T-helper 2 cell treated with Interferon-gamma antibody and Interleukin-4, amounts not matched to agents 5 μg/mL and 100 μg/mL, for 36 hours (primary cell): Measurements from ENCODE around the gene PTPA.

Experiments
- DNase-seq: peaks from one replicate; pipeline ENCODE4 v3.0.0; 2021; ENCODE audit warnings: low spot score
- H3K27ac Mint-ChIP-seq: one replicate; pipeline ENCODE4 v1.8.0; 2021; ENCODE audit warnings: mild to moderate bottlenecking, mixed read lengths
- H3K27me3 Mint-ChIP-seq: one replicate; pipeline ENCODE4 v1.8.0; 2021; ENCODE audit warnings: low read depth, mixed read lengths
- H3K36me3 Mint-ChIP-seq: one replicate; pipeline ENCODE4 v1.8.0; 2021; ENCODE audit warnings: low read depth, mixed read lengths
- H3K4me1 Mint-ChIP-seq: one replicate; pipeline ENCODE4 v1.8.0; 2021; ENCODE audit warnings: low read depth, mixed read lengths
- H3K4me3 Mint-ChIP-seq: one replicate; pipeline ENCODE4 v1.8.0; 2022; ENCODE audit warnings: mild to moderate bottlenecking, moderate library complexity, mixed read lengths
- H3K9me3 Mint-ChIP-seq: one replicate; pipeline ENCODE4 v1.8.0; 2021; ENCODE audit warnings: mixed read lengths

The PTPA gene

GRCh38 chr9:129142138-129142935 lies 31.1 kb downstream of the PTPA start:
- H3K9me3 Mint-ChIP-seq: no peaks in the 10 kb centered on the region
- H3K27me3 Mint-ChIP-seq: no peaks in the 10 kb centered on the region
- peaks cover 25% of the 10 kb centered on the region for H3K36me3 Mint-ChIP-seq
- peak overlapping the region; percentile 76 for H3K27ac Mint-ChIP-seq
- peak overlapping the region; percentile 29 for H3K4me3 Mint-ChIP-seq
- H3K4me1 Mint-ChIP-seq: peaks cover 40% of the 10 kb centered on the region
- no peak for DNase-seq

GRCh38 chr9:129143031-129143927 lies 32.1 kb downstream of the PTPA start:
- Mint-ChIP-seq H3K4me1 (peaks cover 40% of the 10 kb centered on the region), H3K27me3 (no peaks in the 10 kb centered on the region), H3K9me3 (no peaks in the 10 kb centered on the region), H3K36me3 (peaks cover 23% of the 10 kb centered on the region), H3K27ac (peak overlapping the region; percentile 76), H3K4me3 (peak overlapping the region; percentile 21)
- DNase-seq: peak; percentile 63

GRCh38 chr9:129145316-129145715 lies 34.1 kb downstream of the PTPA start:
- no peak overlapping the region for H3K27ac Mint-ChIP-seq
- H3K36me3 Mint-ChIP-seq: peaks cover 21% of the 10 kb centered on the region
- no peak overlapping the region for H3K4me3 Mint-ChIP-seq
- no peaks in the 10 kb centered on the region for H3K9me3 Mint-ChIP-seq
- peaks cover 32% of the 10 kb centered on the region for H3K4me1 Mint-ChIP-seq
- no peak for DNase-seq
- H3K27me3 Mint-ChIP-seq: no peaks in the 10 kb centered on the region

GRCh38 chr9:129145841-129146292 lies 34.7 kb downstream of the PTPA start:
- no peak for DNase-seq
- H3K4me3 Mint-ChIP-seq: no peak overlapping the region
- H3K4me1 Mint-ChIP-seq: peaks cover 27% of the 10 kb centered on the region
- no peaks in the 10 kb centered on the region for H3K9me3 Mint-ChIP-seq
- peaks cover 21% of the 10 kb centered on the region for H3K36me3 Mint-ChIP-seq
- no peak overlapping the region for H3K27ac Mint-ChIP-seq
- H3K27me3 Mint-ChIP-seq: no peaks in the 10 kb centered on the region

GRCh38 chr9:129146441-129146941 lies 35.3 kb downstream of the PTPA start:
- Mint-ChIP-seq H3K27ac (peak overlapping the region; percentile 17), H3K9me3 (no peaks in the 10 kb centered on the region), H3K4me3 (no peak overlapping the region), H3K36me3 (peaks cover 21% of the 10 kb centered on the region), H3K27me3 (no peaks in the 10 kb centered on the region), H3K4me1 (peaks cover 22% of the 10 kb centered on the region)
- DNase-seq: no peak

- Mint-ChIP-seq H3K4me1 (peaks cover 8% of the 10 kb centered on the region), H3K27me3 (no peaks in the 10 kb centered on the region), H3K4me3 (no peak overlapping the region), H3K27ac (no peak overlapping the region), H3K36me3 (peaks cover 14% of the 10 kb centered on the region), H3K9me3 (no peaks in the 10 kb centered on the region)
- no peak for DNase-seq
Observed at GRCh38 chr9:129148463-129149204, 37.4 kb downstream of the PTPA start.

GRCh38 chr9:129149442-129149841 lies 38.2 kb downstream of the PTPA start:
- Mint-ChIP-seq H3K36me3 (peaks cover 9% of the 10 kb centered on the region), H3K9me3 (no peaks in the 10 kb centered on the region), H3K27me3 (no peaks in the 10 kb centered on the region), H3K27ac (peak overlapping the region; percentile 69), H3K4me1 (peaks cover 5% of the 10 kb centered on the region), H3K4me3 (no peak overlapping the region)
- DNase-seq: no peak

- no peaks in the 10 kb centered on the region for H3K27me3 Mint-ChIP-seq
Observed at GRCh38 chr9:129150122-129150521, 38.9 kb downstream of the PTPA start.

GRCh38 chr9:129150672-129151211 lies 39.5 kb downstream of the PTPA start:
- DNase-seq: no peak

More at GRCh38 chr9:129150122-129150521, 38.9 kb downstream of the PTPA start:
- no peak overlapping the region for H3K27ac Mint-ChIP-seq
- no peak overlapping the region for H3K4me3 Mint-ChIP-seq
- no peak for DNase-seq
- H3K4me1 Mint-ChIP-seq: peaks cover 5% of the 10 kb centered on the region
- H3K36me3 Mint-ChIP-seq: peaks cover 9% of the 10 kb centered on the region
- no peaks in the 10 kb centered on the region for H3K9me3 Mint-ChIP-seq

GRCh38 chr9:129151469-129151868 lies 40.3 kb downstream of the PTPA start:
- no peak for DNase-seq
- peaks cover 5% of the 10 kb centered on the region for H3K36me3 Mint-ChIP-seq
- no peak overlapping the region for H3K4me3 Mint-ChIP-seq
- peak overlapping the region; percentile 4 for H3K27ac Mint-ChIP-seq
- no peaks in the 10 kb centered on the region for H3K9me3 Mint-ChIP-seq
- peaks cover 5% of the 10 kb centered on the region for H3K4me1 Mint-ChIP-seq
- H3K27me3 Mint-ChIP-seq: no peaks in the 10 kb centered on the region

More at GRCh38 chr9:129150672-129151211, 39.5 kb downstream of the PTPA start:
- H3K27me3 Mint-ChIP-seq: no peaks in the 10 kb centered on the region
- H3K27ac Mint-ChIP-seq: no peak overlapping the region
- H3K9me3 Mint-ChIP-seq: no peaks in the 10 kb centered on the region
- H3K4me3 Mint-ChIP-seq: no peak overlapping the region
- H3K4me1 Mint-ChIP-seq: peaks cover 5% of the 10 kb centered on the region
- H3K36me3 Mint-ChIP-seq: peaks cover 9% of the 10 kb centered on the region

- Mint-ChIP-seq H3K27ac (no peak overlapping the region), H3K4me1 (no peaks in the 10 kb centered on the region), H3K9me3 (no peaks in the 10 kb centered on the region), H3K4me3 (no peak overlapping the region), H3K36me3 (peaks cover 2% of the 10 kb centered on the region), H3K27me3 (no peaks in the 10 kb centered on the region)
- DNase-seq: no peak
Observed at GRCh38 chr9:129154866-129155477, 43.8 kb downstream of the PTPA start.

GRCh38 chr9:129156163-129156562 lies 44.9 kb downstream of the PTPA start:
- Mint-ChIP-seq H3K4me3 (no peak overlapping the region), H3K27ac (no peak overlapping the region), H3K9me3 (no peaks in the 10 kb centered on the region), H3K27me3 (no peaks in the 10 kb centered on the region), H3K36me3 (peaks cover 2% of the 10 kb centered on the region), H3K4me1 (no peaks in the 10 kb centered on the region)
- no peak for DNase-seq
